MCF 10A (cell line): ENCODE data around the gene CHRM5. TPM values are rescaled to one million over a fixed set of nuclear protein-coding genes. Genes with fewer than 3 reads are reported as not detected.
"Not testable (repeated sequence)": the region's sequence is repeated elsewhere in the genome, so short reads cannot be mapped to it uniquely, and the experiment has no call there.

Experiments
- BruUV-seq: library from RNA; stranded (reverse); fragments of 400-500 nt; replicated peaks from 2 replicates; lab custom pipeline; 2021; lab: Mats Ljungman, UMichigan
- CTCF ChIA-PET: fragments of 300-600 bp; sonication (Branson Sonifier 250); formaldehyde crosslinking; extraction: SDS; loops from one replicate; lab custom pipeline; 2021; ENCODE audit warnings: antibody characterized with exemption, inconsistent platforms; lab: Yijun Ruan, JAX
- POLR2A ChIA-PET: fragments of 300-600, 350-650 bp; sonication (Branson Sonifier 250); formaldehyde crosslinking; extraction: SDS; loops from one replicate; lab custom pipeline; 2020; ENCODE audit warnings: antibody characterized with exemption, inconsistent platforms; lab: Yijun Ruan, JAX
- DNase-seq: peaks from one replicate; pipeline ENCODE4 v3.0.0-alpha.2; 2018; ENCODE audit not compliant: unreplicated experiment
- H3K27ac Mint-ChIP-seq: one replicate; pipeline ENCODE4 v1.8.0; 2022; ENCODE audit warnings: mild to moderate bottlenecking, low read depth, mixed read lengths; ENCODE audit not compliant: unreplicated experiment
- H3K27me3 Mint-ChIP-seq: one replicate; pipeline ENCODE4 v1.8.0; 2022; ENCODE audit warnings: mixed read lengths; ENCODE audit not compliant: insufficient read depth, unreplicated experiment
- H3K36me3 Mint-ChIP-seq: one replicate; pipeline ENCODE4 v1.8.0; 2022; ENCODE audit warnings: mild to moderate bottlenecking, moderate library complexity, mixed read lengths; ENCODE audit not compliant: insufficient read depth, unreplicated experiment
- H3K4me1 Mint-ChIP-seq: one replicate; pipeline ENCODE4 v1.8.0; 2022; ENCODE audit warnings: mixed read lengths; ENCODE audit not compliant: insufficient read depth, unreplicated experiment
- H3K4me3 Mint-ChIP-seq: one replicate; pipeline ENCODE4 v1.8.0; 2022; ENCODE audit warnings: mild to moderate bottlenecking, moderate library complexity, mixed read lengths; ENCODE audit not compliant: unreplicated experiment
- H3K9me3 Mint-ChIP-seq: one replicate; pipeline ENCODE4 v1.8.0; 2022; ENCODE audit warnings: mixed read lengths; ENCODE audit not compliant: unreplicated experiment
- intact Hi-C: fragments of 100-400 bp; cut with micrococcal nuclease; formaldehyde crosslinking; loops from 2 replicates; pipeline ENCODE4 v1.14.1; 2022
- total RNA-seq: library from RNA; stranded (reverse); gene quantifications from 2 replicates; pipeline ENCODE4 v1.2.3, GENCODE V29; 2022
- TF ChIP-seq, protein P1 (sequence below): fragments of 200-600 bp; IDR thresholded peaks from one replicate; pipeline ENCODE4 v1.8.0; 2022; ENCODE audit warnings: antibody characterized with exemption, mild to moderate bottlenecking; ENCODE audit not compliant: unreplicated experiment

CHRM5 gene
- total RNA-seq, 1 experiment from 2014 or later: not detected

DNA sequence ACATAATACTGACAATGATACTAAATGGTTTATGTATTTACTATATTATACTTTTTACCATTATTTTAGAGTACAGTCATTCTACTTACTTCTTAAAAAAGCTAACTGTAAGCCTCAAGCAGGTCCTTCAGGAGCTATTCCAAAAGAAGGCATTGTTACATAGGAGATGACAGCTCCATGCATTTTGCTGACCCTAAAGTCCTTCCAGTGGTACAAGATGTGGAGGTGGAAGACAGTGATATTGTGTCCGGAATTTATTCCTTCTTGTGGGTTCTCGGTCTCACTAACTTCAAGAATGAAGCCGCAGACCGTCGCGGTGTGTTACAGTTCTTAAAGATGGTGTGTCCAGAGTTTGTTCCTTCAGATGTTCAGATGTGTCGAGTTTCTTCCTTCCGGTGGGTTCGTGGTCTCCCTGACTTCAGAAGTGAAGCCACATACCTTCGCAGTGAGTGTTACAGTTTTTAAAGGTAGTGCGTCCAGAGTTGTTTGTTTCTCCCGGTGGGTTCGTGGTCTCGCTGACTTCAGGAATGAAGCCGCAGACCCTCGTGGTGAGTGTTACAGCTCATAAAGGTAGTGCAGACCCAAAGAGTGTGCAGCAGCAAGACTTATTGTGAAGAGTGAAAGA, 49.8 kb downstream of the CHRM5 start:
- Mint-ChIP-seq H3K27me3 (no peaks in the 10 kb centered on the region), H3K4me1 (peaks cover under 1% of the 10 kb centered on the region), H3K4me3 (no peak overlapping the region), H3K9me3 (no peaks in the 10 kb centered on the region), H3K36me3 (peaks cover 6% of the 10 kb centered on the region), H3K27ac (no peak overlapping the region)
- no TSS peak for BruUV-seq
- intact Hi-C loops: no loop called here
- TF ChIP-seq, protein P1, sequence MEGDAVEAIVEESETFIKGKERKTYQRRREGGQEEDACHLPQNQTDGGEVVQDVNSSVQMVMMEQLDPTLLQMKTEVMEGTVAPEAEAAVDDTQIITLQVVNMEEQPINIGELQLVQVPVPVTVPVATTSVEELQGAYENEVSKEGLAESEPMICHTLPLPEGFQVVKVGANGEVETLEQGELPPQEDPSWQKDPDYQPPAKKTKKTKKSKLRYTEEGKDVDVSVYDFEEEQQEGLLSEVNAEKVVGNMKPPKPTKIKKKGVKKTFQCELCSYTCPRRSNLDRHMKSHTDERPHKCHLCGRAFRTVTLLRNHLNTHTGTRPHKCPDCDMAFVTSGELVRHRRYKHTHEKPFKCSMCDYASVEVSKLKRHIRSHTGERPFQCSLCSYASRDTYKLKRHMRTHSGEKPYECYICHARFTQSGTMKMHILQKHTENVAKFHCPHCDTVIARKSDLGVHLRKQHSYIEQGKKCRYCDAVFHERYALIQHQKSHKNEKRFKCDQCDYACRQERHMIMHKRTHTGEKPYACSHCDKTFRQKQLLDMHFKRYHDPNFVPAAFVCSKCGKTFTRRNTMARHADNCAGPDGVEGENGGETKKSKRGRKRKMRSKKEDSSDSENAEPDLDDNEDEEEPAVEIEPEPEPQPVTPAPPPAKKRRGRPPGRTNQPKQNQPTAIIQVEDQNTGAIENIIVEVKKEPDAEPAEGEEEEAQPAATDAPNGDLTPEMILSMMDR: no peak
- DNase-seq: no peak
- ChIA-PET POLR2A (no interaction called here), CTCF (interaction anchor here (0.6 to 1.1 kb wide), 2 partner anchors 11 to 55 kb away, joined by 3 read pairs; no protein-coding TSS in a partner anchor)

DNA sequence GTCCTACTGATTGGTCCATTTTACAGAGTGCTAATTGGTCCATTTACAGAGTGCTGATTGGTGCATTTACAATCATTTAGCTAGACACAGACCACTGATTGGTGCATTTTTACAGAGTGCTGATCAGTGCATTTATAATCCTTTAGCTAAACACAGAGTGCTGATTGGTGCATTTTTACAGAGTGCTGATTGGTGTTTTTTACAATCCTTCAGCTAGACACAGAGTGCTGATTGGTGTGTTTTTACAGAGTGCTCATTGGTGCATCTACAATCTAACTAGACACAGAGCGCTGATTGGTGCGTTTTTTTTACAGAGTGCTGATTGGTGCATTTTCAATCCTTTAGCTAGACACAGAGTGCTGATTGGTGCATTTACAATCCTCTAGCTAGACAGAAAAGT, 50.4 kb downstream of the CHRM5 start:
- H3K4me3 Mint-ChIP-seq, H3K4me1 Mint-ChIP-seq, intact Hi-C loops, BruUV-seq, H3K27me3 Mint-ChIP-seq, H3K9me3 Mint-ChIP-seq, DNase-seq, H3K27ac Mint-ChIP-seq, H3K36me3 Mint-ChIP-seq: not testable (repeated sequence)
- POLR2A ChIA-PET: interaction anchor here (0.6 kb wide), 1 partner anchor 615 kb away, joined by 3 read pairs; no protein-coding TSS in a partner anchor
- CTCF ChIA-PET: interaction anchor here (0.6 to 1.1 kb wide), 3 partner anchors 11 to 950 kb away, joined by 3 read pairs; no protein-coding TSS in a partner anchor

DNA sequence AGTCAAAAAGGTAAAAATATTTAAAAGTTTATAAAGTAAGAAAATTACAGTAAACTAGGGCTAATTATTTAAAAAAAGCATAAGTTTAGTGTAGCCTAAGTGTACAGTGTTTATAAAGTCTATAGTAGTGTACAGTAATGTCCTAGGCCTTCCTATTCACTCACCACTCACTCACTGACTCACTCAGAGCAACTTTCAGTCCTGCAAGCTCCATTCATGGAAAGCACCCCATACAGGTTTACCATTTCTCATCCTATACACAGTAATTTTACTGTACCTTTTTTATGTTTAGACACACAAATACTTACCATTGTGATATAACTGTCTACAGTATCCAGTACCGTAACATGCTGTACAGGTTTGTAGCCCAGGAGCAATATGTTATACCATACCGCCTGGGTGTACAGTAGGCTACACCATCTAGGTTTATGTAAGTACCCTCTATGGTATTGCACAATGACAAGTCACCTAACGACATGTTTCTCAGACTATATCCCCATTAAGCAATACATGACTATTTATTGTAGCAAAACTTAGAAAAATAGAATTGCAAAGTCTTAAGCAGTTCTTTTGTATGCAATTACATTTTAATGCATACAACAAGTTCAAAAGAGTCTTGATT, 51.2 kb downstream of the CHRM5 start:
- intact Hi-C loops: no loop called here
- Mint-ChIP-seq H3K9me3 (no peaks in the 10 kb centered on the region), H3K27ac (no peak overlapping the region), H3K4me1 (peaks cover 5% of the 10 kb centered on the region), H3K36me3 (peaks cover 6% of the 10 kb centered on the region), H3K27me3 (no peaks in the 10 kb centered on the region), H3K4me3 (no peak overlapping the region)
- BruUV-seq: no TSS peak
- DNase-seq: no peak
- ChIA-PET CTCF (interaction anchor here (0.6 kb wide), 2 partner anchors 85 to 950 kb away, joined by 3 read pairs; no protein-coding TSS in a partner anchor), POLR2A (interaction anchor here (0.6 kb wide), 2 partner anchors 11 to 614 kb away, joined by 3 to 4 read pairs; no protein-coding TSS in a partner anchor)
- TF ChIP-seq, protein P1: no peak

DNA sequence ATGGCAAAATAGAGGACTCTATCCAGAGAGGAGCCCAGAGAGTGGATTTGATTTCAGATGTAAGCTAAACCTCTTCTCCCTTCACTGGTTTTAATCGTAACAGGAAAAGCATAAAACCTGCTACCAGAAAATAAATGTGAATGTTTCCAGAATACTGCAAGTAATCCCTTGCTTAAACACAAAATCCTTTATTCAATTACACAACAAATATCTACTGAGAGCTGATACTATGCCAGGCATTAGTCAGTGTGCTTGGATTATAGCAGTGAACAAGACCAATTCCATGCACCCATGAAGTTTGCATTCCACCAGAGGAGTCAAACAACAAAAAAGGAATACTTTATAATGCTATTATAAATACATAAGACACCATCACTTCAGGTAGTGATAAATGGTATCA, 55.6 kb downstream of the CHRM5 start:
- POLR2A ChIA-PET: interaction anchor here (0.8 kb wide), 1 partner anchor 32 kb away, joined by 3 read pairs; no protein-coding TSS in a partner anchor
- CTCF ChIA-PET: interaction anchor here (0.6 kb wide), 1 partner anchor 1008 kb away, joined by 4 read pairs; no protein-coding TSS in a partner anchor

More for the DNA sequence above, 55.6 kb downstream of the CHRM5 start:
- peaks cover 6% of the 10 kb centered on the region for H3K36me3 Mint-ChIP-seq
- H3K9me3 Mint-ChIP-seq: peaks cover 5% of the 10 kb centered on the region
- intact Hi-C loops: no loop called here
- TF ChIP-seq, protein P1: no peak
- peaks cover 5% of the 10 kb centered on the region for H3K4me1 Mint-ChIP-seq
- no peak overlapping the region for H3K27ac Mint-ChIP-seq
- no peak overlapping the region for H3K4me3 Mint-ChIP-seq
- BruUV-seq: no TSS peak
- no peaks in the 10 kb centered on the region for H3K27me3 Mint-ChIP-seq
- no peak for DNase-seq
